DMS53 treated with DMSO at 0.1 percent for 48 hours (cell line): ENCODE measurements around the gene SEMA4G.

Experiments
- DNase-seq: peaks from one replicate; lab custom pipeline; 2025; ENCODE audit not compliant: unreplicated experiment; lab: John Stamatoyannopoulos, UW

Gene SEMA4G

GRCh38 chr10:100987685-100988049, 18.4 kb downstream of the SEMA4G start:
- no peak for DNase-seq

- DNase-seq, result no peak
Measured at GRCh38 chr10:100988166-100988565, 18.9 kb downstream of the SEMA4G start.

- DNase-seq, result no peak
Measured at GRCh38 chr10:100989088-100989487, 19.8 kb downstream of the SEMA4G start.

GRCh38 chr10:100993986-100994708, 24.8 kb downstream of the SEMA4G start:
- peak; percentile 7 for DNase-seq

GRCh38 chr10:100995181-100995580, 25.9 kb downstream of the SEMA4G start:
- DNase-seq, result no peak

- DNase-seq, result peak; percentile 17
Measured at GRCh38 chr10:100996678-100997359, 27.5 kb downstream of the SEMA4G start.

GRCh38 chr10:100997360-100998182, 28.3 kb downstream of the SEMA4G start:
- DNase-seq, result peak; percentile 82

- DNase-seq, result peak; percentile 67
Measured at GRCh38 chr10:100998183-100998990, 29.1 kb downstream of the SEMA4G start.

GRCh38 chr10:100998991-100999741, 29.9 kb downstream of the SEMA4G start:
- DNase-seq, result peak; percentile 49

GRCh38 chr10:100999742-101000126, 30.4 kb downstream of the SEMA4G start, which contains the start of gene LZTS2:
Gene LZTS2, plus strand, starts transcription at chr10:100999808. Its CDS starts 2,731 bp downstream, at chr10:101002539.
- DNase-seq, result no peak

- DNase-seq, result no peak
Measured at GRCh38 chr10:101000127-101000914, 31.0 kb downstream of the SEMA4G start.

GRCh38 chr10:101000915-101001658, 31.8 kb downstream of the SEMA4G start:
- DNase-seq, result no peak

GRCh38 chr10:101001659-101002035, 32.3 kb downstream of the SEMA4G start:
- no peak for DNase-seq

- DNase-seq, result no peak
Measured at GRCh38 chr10:101002456-101002855, 33.2 kb downstream of the SEMA4G start.

- no peak for DNase-seq
Measured at GRCh38 chr10:101003639-101004206, 34.4 kb downstream of the SEMA4G start.

GRCh38 chr10:101005361-101005760, 36.1 kb downstream of the SEMA4G start:
- DNase-seq, result no peak

- DNase-seq, result no peak
Measured at GRCh38 chr10:101005869-101006567, 36.7 kb downstream of the SEMA4G start.
